HG03439 (cell line): Measurements from ENCODE around the gene HNRNPL.
"Not testable (repeated sequence)": the region's sequence is repeated elsewhere in the genome, so short reads cannot be mapped to it uniquely, and the experiment has no call there.

Experiments used
- ATAC-seq: cut with Tn5 transposase; IDR thresholded peaks from one replicate; pipeline ENCODE4 v1.9.1; 2021; ENCODE audit warnings: mild to moderate bottlenecking, moderate library complexity; ENCODE audit not compliant: unreplicated experiment

The HNRNPL gene

GRCh38 chr19:38830039-38830733 lies 19.6 kb downstream of the HNRNPL start:
- no peak for ATAC-seq

- ATAC-seq, result not testable (repeated sequence)
Measured at GRCh38 chr19:38829203-38829602, 20.6 kb downstream of the HNRNPL start.

- no peak for ATAC-seq
Measured at GRCh38 chr19:38826856-38827551, 22.8 kb downstream of the HNRNPL start.

GRCh38 chr19:38825936-38826335 lies 23.9 kb downstream of the HNRNPL start:
- ATAC-seq, result not testable (repeated sequence)

- not testable (repeated sequence) for ATAC-seq
Measured at GRCh38 chr19:38821230-38821825, 28.5 kb downstream of the HNRNPL start.

- ATAC-seq, result no peak
Measured at GRCh38 chr19:38819231-38819920, 30.4 kb downstream of the HNRNPL start.

- no peak for ATAC-seq
Measured at GRCh38 chr19:38817081-38817480, 32.7 kb downstream of the HNRNPL start.

GRCh38 chr19:38816131-38816750 lies 33.5 kb downstream of the HNRNPL start:
- no peak for ATAC-seq

GRCh38 chr19:38815059-38816001 lies 34.5 kb downstream of the HNRNPL start:
- no peak for ATAC-seq

- ATAC-seq, result not testable (repeated sequence)
Measured at GRCh38 chr19:38813932-38814331, 35.9 kb downstream of the HNRNPL start.

GRCh38 chr19:38813323-38813722 lies 36.5 kb downstream of the HNRNPL start:
- ATAC-seq, result no peak

GRCh38 chr19:38812841-38813320 lies 36.9 kb downstream of the HNRNPL start, which contains the start of gene LGALS4:
Gene LGALS4, minus strand, starts transcription at chr19:38812945. Its CDS starts 59 bp downstream, at chr19:38812886.
- ATAC-seq, result no peak

- ATAC-seq, result no peak
Measured at GRCh38 chr19:38812009-38812840, 37.6 kb downstream of the HNRNPL start.

- no peak for ATAC-seq
Measured at GRCh38 chr19:38809592-38810252, 40.1 kb downstream of the HNRNPL start.

GRCh38 chr19:38808741-38809140 lies 41.0 kb downstream of the HNRNPL start:
- no peak for ATAC-seq

- ATAC-seq, result not testable (repeated sequence)
Measured at GRCh38 chr19:38807374-38808098, 42.2 kb downstream of the HNRNPL start.

GRCh38 chr19:38806371-38806770 lies 43.4 kb downstream of the HNRNPL start:
- no peak for ATAC-seq

GRCh38 chr19:38805180-38805579 lies 44.6 kb downstream of the HNRNPL start:
- no peak for ATAC-seq
